IPS-18c (cell line): Measurements from ENCODE around the gene HEXD.
"Not testable (repeated sequence)": the region's sequence is repeated elsewhere in the genome, so short reads cannot be mapped to it uniquely, and the experiment has no call there.

ENCODE experiments used
- H3K4me3 ChIP-seq: 2 replicates; pipeline ENCODE4 v1.7.0; 2013; ENCODE audit warnings: low read depth, mild to moderate bottlenecking, low read length, moderate library complexity; ENCODE audit not compliant: insufficient read depth
- H3K9me3 ChIP-seq: one replicate; pipeline ENCODE4 v1.6.1; 2013; ENCODE audit warnings: mild to moderate bottlenecking, low read length, moderate library complexity; ENCODE audit not compliant: control insufficient read depth, insufficient read depth

HEXD gene

DNA sequence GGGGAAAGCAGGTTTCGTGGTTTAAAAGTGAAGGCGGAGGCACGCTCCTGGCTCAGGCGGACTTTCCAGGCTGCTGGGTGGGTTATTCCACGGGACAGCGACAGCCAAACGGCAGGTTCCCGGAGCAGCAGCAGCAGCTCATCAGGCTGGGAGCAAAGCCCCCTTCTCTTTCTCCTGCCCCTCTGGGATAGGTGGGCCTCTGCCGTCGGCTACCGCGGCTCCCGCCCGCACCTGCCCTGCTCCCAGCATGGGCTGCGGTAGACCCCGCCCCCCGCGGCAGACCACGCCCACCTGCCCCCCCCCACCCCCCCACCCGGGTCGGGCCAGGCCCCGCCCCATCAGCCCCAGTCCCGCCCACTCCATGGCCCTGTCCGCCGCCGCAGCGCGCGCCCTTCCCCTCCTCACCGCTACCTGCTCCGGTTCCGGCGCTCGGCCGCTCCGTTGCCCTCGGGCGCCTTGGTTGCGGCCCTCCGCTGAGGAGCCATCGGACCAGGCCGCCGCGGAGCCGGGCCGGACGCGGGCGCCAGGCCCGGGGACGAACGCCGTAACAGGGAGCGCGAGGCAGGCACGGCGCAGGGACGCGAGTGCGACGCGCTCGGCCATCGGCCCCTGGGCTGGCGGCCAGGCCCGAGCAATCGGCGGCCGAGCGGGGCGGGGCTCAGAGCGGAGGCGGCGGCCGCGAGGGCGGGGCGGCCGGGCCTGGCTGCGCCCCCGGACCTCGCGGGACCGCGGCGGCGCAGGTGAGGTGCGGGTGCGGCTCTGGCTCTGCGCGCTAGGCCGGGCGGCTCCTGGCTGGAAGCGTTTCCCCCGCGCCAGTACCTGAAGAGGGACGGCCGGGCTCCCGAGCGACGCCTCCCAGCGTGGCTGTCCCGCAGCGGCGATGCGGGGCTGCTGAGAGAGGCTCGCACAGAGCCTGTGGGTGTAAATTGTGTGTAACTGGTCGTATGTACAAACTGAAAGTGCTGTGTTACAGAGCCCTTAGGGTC, at the start of gene HEXD, which contains the start of gene OGFOD3:
Gene HEXD, plus strand, starts transcription at position 347 of the 986 bp plus-strand sequence. CDS start 1,453 bp downstream, outside the sequence.
Gene OGFOD3, minus strand, starts transcription at position 586 of the 986 bp plus-strand sequence. Its CDS starts 101 bp downstream, at position 485.
- Histone ChIP-seq H3K4me3 (peak within 1 kb of the TSS; percentile 98), H3K9me3 (no peaks in the 10 kb centered on the region)

DNA sequence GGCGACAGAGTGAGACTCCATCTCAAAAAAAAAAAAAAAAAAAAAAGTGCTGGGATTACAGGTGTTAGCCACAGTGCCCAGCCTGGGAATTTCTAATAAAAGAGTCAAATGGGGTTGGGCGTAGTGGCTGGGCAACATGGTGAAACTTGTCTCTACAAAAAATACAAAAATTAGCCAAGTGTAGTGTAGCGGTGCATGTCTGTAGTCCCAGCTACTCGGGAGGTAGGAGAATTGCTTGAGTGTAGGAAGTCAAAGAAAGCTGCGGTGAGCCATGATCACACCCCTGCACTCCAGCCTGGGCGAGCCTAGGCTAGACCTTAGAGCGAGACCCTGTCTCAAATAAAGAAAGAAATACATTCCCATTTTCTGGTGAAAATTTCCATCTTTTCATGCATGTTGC, 48.9 kb upstream of the HEXD start:
- no peak overlapping the region for H3K4me3 ChIP-seq
- no peaks in the 10 kb centered on the region for H3K9me3 ChIP-seq

DNA sequence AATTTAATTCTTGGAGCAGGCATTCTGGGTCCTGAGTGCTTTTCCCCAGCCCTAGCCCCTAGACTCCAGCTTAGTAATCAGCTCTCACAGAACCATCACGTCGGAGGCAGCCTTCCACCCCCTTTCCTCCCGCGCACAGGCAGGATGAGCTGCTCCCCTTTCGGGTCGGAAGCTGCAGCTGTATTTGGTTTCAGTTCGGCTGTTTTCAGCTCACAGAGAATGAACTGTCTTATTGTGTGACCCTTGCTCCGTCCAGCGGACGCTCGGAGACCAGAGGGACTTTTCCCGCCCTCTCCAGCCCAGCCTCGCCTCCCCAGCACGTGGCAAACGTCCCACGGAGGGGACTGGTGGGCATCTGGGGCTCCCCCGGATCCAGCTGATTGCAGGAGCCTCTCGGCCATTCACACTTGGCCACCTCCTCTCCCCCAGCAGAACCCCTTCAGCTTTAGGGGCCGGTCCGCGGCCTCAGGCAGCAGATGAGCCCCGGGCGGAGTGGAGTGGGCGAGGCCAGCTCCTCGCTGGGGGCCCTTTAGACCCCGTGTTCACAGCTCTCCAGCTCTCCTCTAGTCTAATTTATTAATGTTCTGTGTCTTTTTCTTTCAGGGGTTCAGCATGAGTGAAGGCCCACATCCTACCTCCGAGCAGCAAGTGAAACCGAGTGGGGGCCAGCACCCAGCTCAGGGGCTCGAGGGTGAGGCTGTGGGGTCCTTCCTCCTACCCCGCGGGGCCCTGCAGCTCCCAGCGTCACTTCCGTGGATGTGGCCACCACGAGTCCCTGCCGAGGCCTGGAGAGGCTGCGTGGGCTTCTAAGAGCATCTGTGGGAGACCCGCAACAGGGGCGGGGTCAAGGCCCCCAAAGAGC, 47.4 kb upstream of the HEXD start:
- no peaks in the 10 kb centered on the region for H3K9me3 ChIP-seq
- 0 out of 2 replicates have a peak overlapping the region, but pooled peaks have one; percentile 47 for H3K4me3 ChIP-seq

DNA sequence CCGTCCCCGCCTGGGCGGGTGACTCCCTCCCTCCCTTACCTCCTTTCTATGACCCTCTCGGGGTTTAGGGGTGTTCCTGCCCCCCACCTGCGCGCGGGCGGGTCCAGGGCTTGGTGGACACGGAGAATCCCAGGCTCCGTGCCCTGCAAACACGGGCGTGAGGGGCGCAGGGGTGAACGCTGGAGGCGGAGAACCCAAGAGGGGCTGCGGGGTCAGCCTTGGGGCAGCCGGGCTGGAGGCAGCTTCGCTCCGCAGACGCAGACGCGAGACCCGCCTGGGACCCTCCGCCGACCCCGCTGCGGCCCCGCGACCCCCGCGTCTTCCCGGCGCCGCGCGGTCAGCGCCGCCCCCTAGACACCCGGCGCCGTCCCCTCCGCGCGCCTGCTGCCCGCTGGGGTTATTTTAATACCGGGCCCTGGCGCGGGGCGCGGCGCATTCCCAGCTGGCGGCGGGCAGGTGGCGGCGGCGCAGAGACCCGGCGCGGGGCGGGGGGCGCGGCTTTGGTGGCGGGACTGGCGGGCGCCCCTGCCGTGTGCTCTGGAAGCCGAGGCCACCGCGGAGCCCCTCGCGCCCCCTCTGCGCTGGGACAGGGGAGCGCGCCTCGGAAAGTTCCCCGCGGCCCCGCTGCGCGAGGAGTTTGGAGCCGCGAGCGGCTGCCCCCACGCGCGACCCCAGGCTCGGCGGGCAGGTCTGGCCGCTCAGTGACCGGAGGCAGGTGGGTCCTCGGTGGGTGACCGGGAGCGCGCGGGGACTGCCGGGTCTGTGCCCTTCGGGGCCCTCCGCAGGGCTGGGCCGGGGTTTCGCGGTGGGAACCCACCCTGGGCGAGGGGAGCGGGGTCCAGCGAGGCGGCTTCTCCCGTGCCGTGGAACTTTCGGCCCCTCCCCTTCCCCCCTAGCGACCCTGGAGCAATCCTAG, 46.6 kb upstream of the HEXD start, which contains the start of gene UTS2R:
Gene UTS2R, plus strand, starts transcription at position 433 of the 916 bp plus-strand sequence. CDS start 2,560 bp downstream, outside the sequence.
- peaks cover 2% of the 10 kb centered on the region for H3K9me3 ChIP-seq
- H3K4me3 ChIP-seq: peak within 1 kb of the TSS; percentile 47

DNA sequence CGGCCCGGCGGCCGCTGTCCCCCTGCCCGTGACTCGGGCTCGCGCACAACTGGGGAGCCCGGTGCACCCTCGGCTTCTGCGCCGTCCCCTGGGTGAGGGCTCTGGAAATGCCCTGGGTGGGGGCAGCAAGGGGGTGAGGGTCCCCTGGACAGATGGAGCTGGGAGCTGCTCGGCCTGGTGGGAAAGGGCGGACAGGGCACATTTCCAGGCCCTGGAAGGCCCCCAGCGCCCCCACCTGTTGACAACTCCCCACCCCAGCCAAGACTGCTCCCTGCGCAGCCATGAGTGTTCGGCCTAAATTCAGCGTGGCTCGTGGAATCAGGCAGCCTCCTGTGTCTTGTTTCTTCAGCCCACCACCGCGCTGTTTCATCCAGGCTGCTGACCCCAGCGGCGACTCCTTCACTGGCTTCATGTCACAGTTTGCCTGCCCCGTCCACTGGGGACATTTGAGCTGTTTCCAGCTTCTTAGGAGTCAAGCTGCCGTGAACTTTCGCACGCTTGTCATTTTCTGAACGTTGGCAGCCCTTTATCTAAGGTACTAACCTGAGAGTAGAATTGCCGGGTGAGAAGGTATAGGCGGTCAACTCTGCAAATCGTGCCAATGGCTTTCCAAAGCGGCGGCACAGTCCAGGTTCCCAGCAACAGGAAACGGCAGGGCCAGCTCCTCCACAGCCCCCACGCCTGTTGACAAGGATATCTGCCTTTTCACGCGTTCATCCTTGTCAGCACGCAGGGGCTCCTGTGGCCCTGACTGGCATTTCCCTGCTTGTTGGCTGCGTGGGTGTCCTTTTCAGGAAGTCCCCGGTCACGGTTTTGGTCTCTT, 45.7 kb upstream of the HEXD start:
- H3K4me3 ChIP-seq: peak overlapping the region; percentile 47; the same call in 1 of the 2 replicates
- peaks cover 2% of the 10 kb centered on the region for H3K9me3 ChIP-seq

DNA sequence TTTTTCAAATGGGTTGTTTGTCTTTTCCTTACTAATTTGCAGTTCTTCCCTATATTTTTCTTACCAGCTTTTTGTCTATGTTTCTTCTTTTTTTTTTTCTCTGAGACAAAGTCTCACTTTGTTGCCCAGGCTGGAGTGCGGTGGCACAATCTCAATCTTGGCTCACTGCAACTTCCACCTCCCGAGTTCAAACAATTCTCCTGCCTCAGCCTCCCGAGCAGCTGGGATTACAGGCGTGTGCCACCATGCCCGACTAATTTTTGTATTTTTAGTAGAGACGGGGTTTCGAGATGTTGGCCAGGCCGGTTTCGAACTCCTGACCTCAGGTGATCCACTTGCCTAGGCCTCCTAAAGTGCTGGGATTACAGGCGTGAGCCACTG, 45.1 kb upstream of the HEXD start:
- H3K9me3 ChIP-seq, H3K4me3 ChIP-seq: not testable (repeated sequence)

DNA sequence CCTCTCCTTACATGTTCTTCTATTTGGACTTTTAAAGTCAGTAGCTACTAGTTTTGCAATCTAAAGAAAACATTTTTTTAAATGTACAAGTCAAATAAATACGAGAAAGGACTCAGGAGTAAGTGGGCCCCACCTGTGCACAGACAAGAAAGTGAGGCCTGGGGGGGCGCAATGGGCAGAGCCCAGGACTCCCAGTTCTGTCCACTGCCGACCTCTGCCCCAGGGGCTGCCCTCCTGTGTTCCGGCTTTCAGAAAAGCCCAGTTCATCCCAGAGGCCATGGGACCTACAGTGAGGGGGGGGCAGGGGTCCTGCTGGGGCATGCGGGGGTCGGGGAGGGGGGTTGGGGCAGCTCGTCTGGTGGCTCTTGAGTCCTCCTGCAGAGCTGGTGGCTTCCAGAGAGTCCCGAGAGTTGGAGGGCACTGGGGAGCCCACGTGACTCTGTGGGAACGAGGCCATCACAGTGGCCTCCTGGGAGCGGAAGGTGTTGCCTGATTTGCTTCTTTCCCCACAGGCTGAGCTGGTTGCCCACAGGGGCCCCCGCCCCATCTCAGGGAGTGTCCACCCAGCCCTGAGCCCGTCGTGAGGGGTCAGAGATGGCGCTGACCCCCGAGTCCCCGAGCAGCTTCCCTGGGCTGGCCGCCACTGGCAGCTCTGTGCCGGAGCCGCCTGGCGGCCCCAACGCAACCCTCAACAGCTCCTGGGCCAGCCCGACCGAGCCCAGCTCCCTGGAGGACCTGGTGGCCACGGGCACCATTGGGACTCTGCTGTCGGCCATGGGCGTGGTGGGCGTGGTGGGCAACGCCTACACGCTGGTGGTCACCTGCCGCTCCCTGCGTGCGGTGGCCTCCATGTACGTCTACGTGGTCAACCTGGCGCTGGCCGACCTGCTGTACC, 44.2 kb upstream of the HEXD start:
- no peak overlapping the region for H3K4me3 ChIP-seq
- peaks cover 2% of the 10 kb centered on the region for H3K9me3 ChIP-seq

DNA sequence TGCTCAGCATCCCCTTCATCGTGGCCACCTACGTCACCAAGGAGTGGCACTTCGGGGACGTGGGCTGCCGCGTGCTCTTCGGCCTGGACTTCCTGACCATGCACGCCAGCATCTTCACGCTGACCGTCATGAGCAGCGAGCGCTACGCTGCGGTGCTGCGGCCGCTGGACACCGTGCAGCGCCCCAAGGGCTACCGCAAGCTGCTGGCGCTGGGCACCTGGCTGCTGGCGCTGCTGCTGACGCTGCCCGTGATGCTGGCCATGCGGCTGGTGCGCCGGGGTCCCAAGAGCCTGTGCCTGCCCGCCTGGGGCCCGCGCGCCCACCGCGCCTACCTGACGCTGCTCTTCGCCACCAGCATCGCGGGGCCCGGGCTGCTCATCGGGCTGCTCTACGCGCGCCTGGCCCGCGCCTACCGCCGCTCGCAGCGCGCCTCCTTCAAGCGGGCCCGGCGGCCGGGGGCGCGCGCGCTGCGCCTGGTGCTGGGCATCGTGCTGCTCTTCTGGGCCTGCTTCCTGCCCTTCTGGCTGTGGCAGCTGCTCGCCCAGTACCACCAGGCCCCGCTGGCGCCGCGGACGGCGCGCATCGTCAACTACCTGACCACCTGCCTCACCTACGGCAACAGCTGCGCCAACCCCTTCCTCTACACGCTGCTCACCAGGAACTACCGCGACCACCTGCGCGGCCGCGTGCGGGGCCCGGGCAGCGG, 43.4 kb upstream of the HEXD start:
- H3K9me3 ChIP-seq: peaks cover 2% of the 10 kb centered on the region
- no peak overlapping the region for H3K4me3 ChIP-seq

DNA sequence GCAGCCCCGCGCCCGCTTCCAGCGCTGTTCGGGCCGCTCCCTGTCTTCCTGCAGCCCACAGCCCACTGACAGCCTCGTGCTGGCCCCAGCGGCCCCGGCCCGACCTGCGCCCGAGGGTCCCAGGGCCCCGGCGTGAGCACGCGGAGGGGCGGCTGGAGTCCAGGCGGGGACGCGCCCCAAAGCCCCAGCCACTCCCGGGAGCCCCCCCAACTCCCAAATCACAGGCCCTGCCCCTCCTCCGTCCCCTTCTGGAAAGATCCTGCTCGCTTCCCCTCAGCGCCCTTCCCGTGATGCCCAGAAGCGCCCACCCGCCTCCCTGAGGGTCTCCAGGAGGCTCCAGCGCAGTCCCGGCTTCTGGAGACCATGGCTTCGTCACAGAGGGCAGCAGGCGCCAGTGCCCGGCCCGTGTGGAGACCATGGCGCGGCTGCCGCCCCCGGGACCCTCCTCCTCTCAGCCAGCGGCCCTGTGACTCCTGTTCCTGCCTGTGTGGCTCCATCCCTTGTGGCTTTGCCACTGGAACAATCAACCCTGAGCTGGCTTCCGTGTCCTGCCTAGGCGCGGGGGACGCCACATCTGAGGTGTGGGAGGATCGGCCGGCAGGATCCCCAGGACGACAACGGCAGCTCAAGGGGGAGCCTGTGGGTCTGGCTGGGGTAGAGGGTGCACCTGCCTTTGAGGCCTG, 42.6 kb upstream of the HEXD start:
- Histone ChIP-seq H3K9me3 (peaks cover 2% of the 10 kb centered on the region), H3K4me3 (no peak overlapping the region)

DNA sequence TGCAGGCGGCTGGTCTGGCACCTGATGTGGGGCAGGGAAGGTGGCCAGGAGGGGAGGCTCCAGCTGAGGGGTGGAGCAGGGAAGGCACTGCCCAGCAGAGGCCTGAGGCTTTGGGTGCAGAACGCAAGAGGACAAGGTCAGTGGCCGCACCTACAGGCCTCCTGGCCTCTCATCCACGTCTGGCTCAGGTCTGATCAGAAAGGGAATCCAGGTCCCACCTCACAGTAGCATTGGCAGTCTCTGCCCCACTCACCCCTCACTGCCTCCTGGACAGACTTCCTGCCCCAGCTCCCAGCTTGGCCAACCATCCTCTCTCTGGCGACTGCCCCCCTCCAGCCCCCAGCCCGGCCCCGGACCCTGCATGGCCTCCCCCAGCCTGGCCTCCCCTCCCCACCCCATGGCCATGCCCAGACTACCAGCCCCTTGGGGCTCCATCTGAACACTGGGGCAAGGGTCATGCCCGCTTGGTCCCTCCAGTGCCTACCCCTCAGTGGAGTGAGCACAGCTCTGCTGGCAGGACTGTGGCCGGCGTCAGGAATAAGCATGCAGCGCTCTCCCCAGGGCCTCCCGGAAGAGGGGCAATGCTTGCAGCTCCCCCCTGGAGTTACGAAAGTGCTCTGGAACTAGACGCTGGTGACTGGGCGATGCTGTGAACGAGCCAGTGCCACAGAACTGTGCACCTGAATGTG, 42.0 kb upstream of the HEXD start:
- Histone ChIP-seq H3K4me3 (no peak overlapping the region), H3K9me3 (peaks cover 2% of the 10 kb centered on the region)

DNA sequence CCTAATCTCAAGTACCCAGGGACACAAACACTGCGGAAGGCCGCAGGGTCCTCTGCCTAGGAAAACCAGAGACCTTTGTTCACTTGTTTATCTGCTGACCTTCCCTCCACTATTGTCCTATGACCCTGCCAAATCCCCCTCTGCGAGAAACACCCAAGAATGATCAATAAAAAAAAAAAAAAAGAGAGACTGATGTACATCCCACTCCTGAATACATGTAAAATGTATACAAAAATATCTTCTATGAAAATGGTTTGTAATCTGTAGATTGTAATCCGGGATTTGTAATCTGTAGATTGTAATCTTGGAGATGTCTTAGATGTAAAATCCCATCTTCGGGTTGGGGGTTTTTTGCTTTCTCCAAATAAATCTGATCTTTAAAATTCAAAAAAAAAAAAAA, 40.9 kb upstream of the HEXD start:
- H3K9me3 ChIP-seq: not testable (repeated sequence)

DNA sequence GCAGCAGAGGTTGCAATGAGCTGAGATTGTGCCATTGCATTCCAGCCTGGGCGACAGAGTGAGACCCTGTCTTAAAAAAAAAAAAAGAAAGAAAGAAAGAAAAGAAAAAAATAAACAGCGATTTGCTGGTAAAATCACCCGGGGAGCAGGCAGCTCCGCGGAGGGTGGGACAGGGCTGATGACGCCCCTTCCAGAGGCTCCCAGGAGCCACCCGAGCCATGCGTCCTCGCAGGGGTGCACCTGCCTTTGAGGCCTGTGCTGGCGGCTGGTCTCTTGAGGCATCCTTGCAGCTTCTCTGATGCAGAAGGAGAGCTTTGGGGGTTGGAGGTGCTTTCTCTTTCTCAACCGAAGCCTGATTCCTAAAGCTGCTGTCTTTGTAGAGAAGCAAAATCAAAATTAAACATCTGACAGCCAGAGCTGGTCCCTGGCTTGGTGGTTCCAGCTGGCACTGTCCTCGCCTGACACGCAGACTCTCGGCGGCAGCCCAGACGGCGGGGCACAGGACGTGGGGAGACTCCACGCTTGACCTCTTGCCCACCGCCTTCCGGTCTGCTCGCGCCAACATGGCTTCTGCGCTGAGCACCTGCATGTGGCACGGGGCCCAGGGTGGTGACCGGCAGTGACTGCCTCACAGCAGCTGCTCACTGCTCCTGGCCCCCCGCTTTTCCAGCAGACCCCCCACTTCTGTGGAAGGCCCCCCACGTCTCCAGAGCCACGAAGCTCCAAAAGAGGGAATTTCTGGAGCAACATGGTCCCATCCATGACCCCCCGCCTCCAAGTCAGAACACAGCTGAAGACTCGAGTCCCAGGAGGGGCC, 40.0 kb upstream of the HEXD start:
- no peak overlapping the region for H3K4me3 ChIP-seq
- peaks cover 2% of the 10 kb centered on the region for H3K9me3 ChIP-seq

More for the DNA sequence above, 40.9 kb upstream of the HEXD start:
- not testable (repeated sequence) for H3K4me3 ChIP-seq

DNA sequence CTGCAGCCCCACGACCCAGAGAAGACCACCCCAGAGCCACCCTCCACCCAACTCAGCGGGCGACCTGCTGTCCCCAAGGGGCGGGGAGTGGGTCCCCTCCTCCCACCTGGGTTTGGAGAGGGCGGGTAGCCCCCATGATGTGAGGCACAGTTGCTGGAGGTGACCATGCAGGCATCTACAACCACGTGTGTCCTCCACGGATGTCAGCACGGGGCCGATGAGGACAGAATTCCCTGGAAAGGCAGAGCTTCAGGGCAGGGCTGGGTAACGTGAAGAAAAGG, 39.5 kb upstream of the HEXD start:
- Histone ChIP-seq H3K9me3 (peaks cover 2% of the 10 kb centered on the region), H3K4me3 (no peak overlapping the region)
